Naive thymus-derived CD8-positive, alpha-beta T cell (primary cell): ENCODE results near the gene ZBTB16. TPM values are rescaled to one million over a fixed set of nuclear protein-coding genes. Genes with fewer than 3 reads are reported as not detected.

Experiments
- ATAC-seq, 2 donors: fragments of 150-1000 bp; cut with Tn5 transposase in 1 of 2; sonication (Bioruptor Pico), chemical (Tn5 transposase) in 1 of 2; 1 replicate in 1 of 2; 2 replicates in 1 of 2; pipeline ENCODE4 v1.10.0; 2021; ENCODE audit warnings: mild to moderate bottlenecking in 2 of 2, moderate library complexity in 2 of 2
- POLR2A ChIA-PET: fragments of 350-600 bp; sonication (Branson Sonifier 250); formaldehyde crosslinking; loops from one replicate; lab custom pipeline; 2021; ENCODE audit warnings: antibody characterized with exemption; lab: Charles Lee
- DNase-seq, 10 donors: peaks; one replicate each; pipeline versions ENCODE4 v3.0.0 to v3.0.0-alpha.2; 2020 to 2022
- H3K27ac Mint-ChIP-seq, 10 donors: one replicate each; pipeline ENCODE4 v1.8.0; 2020 to 2022; ENCODE audit warnings: mild to moderate bottlenecking in 10 of 10, mixed read lengths in 10 of 10, moderate library complexity in 4 of 10, inconsistent platforms in 1 of 10
- H3K27me3 Mint-ChIP-seq, 5 donors: one replicate each; pipeline ENCODE4 v1.8.0; 2021 to 2022; ENCODE audit warnings: mixed read lengths in 5 of 5
- H3K36me3 Mint-ChIP-seq, 3 donors: one replicate each; pipeline ENCODE4 v1.8.0; 2020 to 2022; ENCODE audit warnings: mixed read lengths in 3 of 3, mild to moderate bottlenecking in 2 of 3, inconsistent platforms in 1 of 3
- H3K4me1 Mint-ChIP-seq, 4 donors: one replicate each; pipeline ENCODE4 v1.8.0; 2021 to 2022; ENCODE audit warnings: mixed read lengths in 4 of 4
- H3K4me3 Mint-ChIP-seq, 10 donors: one replicate each; pipeline ENCODE4 v1.8.0; 2020 to 2022; ENCODE audit warnings: mild to moderate bottlenecking in 10 of 10, mixed read lengths in 10 of 10, moderate library complexity in 6 of 10, inconsistent platforms in 1 of 10
- H3K9me3 Mint-ChIP-seq, 9 donors: one replicate each; pipeline ENCODE4 v1.8.0; 2020 to 2022; ENCODE audit warnings: mixed read lengths in 9 of 9, mild to moderate bottlenecking in 3 of 9, inconsistent platforms in 1 of 9, moderate library complexity in 1 of 9
- polyA plus RNA-seq, 3 donors: library from polyadenylated mRNA; unstranded; fragments of 300-500 nt; fragmentation: Illumina TruSeq; gene quantifications; one replicate each; pipeline ENCODE4 v1.2.3, GENCODE V29; 2021
- total RNA-seq, 8 experiments: library from RNA in 2 of 8; stranded (reverse) in 2 of 8; gene quantifications; one replicate each; pipeline ENCODE4 v1.2.3 and lab custom pipeline; 2021 to 2026

Gene ZBTB16
- total and polyA plus RNA-seq, 5 experiments from 2014 or later = 0.21 to 7.5 (median 2.5) TPM

GRCh38 chr11:114242032-114242431 is 182.5 kb downstream of the ZBTB16 start:
- POLR2A ChIA-PET = no interaction called here
- Mint-ChIP-seq H3K36me3 (no peaks in the 10 kb centered on the region), H3K27ac (no peak overlapping the region), H3K27me3 (peaks cover 0 to 3% (median 0%) of the 10 kb centered on the region in 5 donors), H3K9me3 (no peaks in the 10 kb centered on the region), H3K4me3 (no peak overlapping the region), H3K4me1 (peaks cover 0 to 6% (median 0%) of the 10 kb centered on the region in 4 donors)
- DNase-seq (no peak), ATAC-seq (no peak)

DNA sequence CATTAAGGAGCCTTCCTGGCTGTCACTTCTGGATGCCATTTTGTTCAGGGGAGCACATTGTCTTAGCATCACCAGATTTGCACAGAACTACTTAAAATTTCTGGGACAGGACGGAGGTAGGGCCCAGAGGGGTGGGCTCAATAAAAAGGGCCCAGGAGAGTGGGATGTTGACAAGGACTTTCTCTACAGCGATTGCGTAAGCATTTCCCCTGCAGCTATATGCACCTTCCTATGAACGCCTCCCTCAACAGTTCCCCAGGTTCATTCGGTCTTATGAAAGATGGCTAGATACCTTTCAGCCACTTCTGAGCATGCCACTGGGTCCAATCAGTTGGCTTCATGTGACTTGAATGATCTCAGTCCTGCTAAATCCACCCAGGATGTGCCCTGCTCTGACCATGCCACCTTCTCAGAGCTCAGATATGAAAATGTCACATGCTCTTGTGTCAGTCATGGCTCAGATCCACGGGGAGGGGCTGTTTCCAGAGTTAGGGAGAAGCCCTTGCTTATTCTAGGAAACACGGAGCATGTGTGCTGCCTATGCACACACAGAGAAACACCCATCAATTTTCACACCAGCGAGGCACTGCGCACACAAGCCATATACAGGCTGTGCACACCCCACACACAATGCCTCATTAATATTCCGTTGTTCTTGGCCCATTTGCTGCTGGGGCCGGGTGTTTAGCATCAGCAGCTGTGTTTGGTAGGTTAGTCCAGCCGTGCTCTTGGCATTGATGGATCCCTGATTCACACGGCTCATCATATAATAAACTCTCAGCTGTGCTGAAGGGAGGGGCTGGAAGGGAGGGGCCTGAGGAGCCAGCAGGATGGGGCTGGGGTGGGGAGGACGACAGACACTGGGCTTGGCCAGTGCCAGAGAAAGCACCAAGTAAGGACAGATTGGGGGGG is 184.2 kb downstream of the ZBTB16 start:
- Mint-ChIP-seq H3K36me3 (no peaks in the 10 kb centered on the region), H3K4me1 (peaks cover 0 to 4% (median 0%) of the 10 kb centered on the region in 4 donors), H3K4me3 (no peak overlapping the region), H3K9me3 (no peaks in the 10 kb centered on the region), H3K27ac (no peak overlapping the region), H3K27me3 (peaks cover 0 to 1% (median 0%) of the 10 kb centered on the region in 5 donors)
- POLR2A ChIA-PET = no interaction called here
- DNase-seq = no peak
- ATAC-seq = no peak

DNA sequence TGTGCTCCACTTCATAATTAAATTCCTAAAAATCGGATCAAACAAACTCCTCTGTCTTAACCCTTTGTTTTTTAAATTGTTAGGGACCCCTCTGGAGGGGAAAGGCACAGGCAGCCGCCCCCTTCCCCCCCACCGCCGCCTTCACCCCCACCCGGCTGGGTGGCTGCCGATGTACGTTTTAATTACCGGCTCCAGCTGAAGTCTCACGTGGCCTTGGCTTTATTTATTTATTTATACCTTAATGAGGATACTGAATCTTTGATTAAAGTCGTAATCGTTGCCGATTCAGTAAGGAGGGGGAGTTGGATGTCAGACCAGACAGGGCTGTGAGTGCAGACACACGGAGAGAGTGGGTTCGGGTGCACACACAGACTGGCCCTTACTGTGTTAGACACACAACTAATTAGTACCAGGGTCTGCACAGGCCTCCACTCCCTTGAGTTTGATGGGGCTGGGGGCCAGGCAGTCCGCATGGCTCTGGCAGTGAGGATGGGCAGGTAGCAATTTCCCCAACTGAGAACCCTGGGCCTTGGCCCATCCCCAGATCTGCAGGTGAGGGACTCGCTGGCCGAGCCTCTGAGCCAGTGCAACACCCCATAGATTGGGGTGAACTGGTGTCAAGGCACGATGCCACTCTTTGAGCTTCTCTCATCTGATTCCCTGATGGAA is 185.3 kb downstream of the ZBTB16 start:
- POLR2A ChIA-PET = no interaction called here
- H3K27ac Mint-ChIP-seq = no peak overlapping the region

DNA sequence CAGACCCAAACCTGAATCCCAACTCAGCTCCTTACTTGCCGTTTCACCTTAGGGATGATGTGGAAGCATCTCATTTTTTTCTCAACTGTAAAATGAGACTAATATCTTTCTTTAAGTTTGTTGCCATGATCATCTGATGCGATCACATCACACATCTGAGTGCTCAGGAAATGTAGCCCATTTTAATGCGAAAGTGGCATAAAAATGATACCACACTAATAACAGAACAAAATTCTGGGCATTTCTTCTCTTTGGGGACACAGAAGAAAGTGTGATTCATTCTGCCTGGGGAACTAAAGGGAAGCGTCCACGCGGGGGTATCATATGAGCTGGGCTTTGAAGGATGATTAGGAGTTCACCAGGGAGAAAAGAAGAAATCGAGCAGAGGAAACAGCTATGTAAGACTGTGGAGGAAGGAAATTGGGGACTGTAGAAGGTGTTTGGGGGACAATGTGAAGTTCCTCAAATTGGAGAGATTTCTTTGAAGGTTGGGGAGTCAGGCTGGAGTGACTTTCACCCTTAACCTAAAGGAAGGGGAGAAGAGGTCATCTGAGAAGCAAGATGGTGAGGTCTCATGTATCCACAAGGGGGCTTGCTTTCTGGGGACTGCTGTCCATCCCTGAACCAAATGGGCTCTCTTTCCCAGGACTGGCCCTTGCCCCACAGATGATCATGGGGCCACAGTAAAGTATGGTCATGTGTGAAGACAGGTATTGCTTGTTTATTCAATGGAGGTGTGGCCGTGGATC is 187.0 kb downstream of the ZBTB16 start:
- no peak for ATAC-seq

More for the DNA sequence above, 185.3 kb downstream of the ZBTB16 start:
- H3K36me3 Mint-ChIP-seq = no peaks in the 10 kb centered on the region
- DNase-seq (no peak), ATAC-seq (no peak)
- no peaks in the 10 kb centered on the region for H3K9me3 Mint-ChIP-seq
- H3K4me1 Mint-ChIP-seq = peaks cover 0 to 4% (median 0%) of the 10 kb centered on the region in 4 donors
- H3K27me3 Mint-ChIP-seq = peaks cover 0 to 1% (median 0%) of the 10 kb centered on the region in 5 donors
- H3K4me3 Mint-ChIP-seq = no peak overlapping the region

GRCh38 chr11:114247070-114247789 is 187.7 kb downstream of the ZBTB16 start:
- no peak for ATAC-seq
- Mint-ChIP-seq H3K4me3 (no peak overlapping the region), H3K36me3 (peaks cover 0 to 5% (median 0%) of the 10 kb centered on the region in 3 donors), H3K27me3 (no peaks in the 10 kb centered on the region), H3K27ac (no peak overlapping the region), H3K4me1 (peaks cover 0 to 9% (median 0%) of the 10 kb centered on the region in 4 donors), H3K9me3 (no peaks in the 10 kb centered on the region)
- POLR2A ChIA-PET = interaction anchor here (0.9 kb wide), 1 partner anchor 13 kb away, joined by 3 read pairs; no protein-coding TSS in a partner anchor
- no peak for DNase-seq

More for the DNA sequence above, 187.0 kb downstream of the ZBTB16 start:
- Mint-ChIP-seq H3K27ac (peak overlapping the region in 3 of 10 donors; percentile 11 to 25 (median 16)), H3K36me3 (peaks cover 0 to 5% (median 0%) of the 10 kb centered on the region in 3 donors), H3K4me3 (no peak overlapping the region), H3K4me1 (peaks cover 0 to 9% (median 0%) of the 10 kb centered on the region in 4 donors), H3K9me3 (no peaks in the 10 kb centered on the region), H3K27me3 (peaks cover 0 to 1% (median 0%) of the 10 kb centered on the region in 5 donors)
- POLR2A ChIA-PET = interaction anchor here (0.6 kb wide), 1 partner anchor 506 kb away, joined by 3 read pairs; no protein-coding TSS in a partner anchor
- no peak for DNase-seq

DNA sequence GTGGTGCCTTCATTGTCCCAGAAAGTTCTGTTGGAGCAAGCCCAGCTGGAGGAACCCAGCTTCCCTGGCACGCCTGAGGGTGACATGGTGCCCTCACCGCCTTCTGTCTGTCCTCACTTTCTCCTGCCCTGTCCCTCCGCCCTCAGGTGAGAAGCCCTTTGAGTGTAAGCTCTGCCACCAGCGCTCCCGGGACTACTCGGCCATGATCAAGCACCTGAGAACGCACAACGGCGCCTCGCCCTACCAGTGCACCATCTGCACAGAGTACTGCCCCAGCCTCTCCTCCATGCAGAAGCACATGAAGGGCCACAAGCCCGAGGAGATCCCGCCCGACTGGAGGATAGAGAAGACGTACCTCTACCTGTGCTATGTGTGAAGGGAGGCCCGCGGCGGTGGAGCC is 190.7 kb downstream of the ZBTB16 start:
- POLR2A ChIA-PET = no interaction called here
- Mint-ChIP-seq H3K4me3 (peak overlapping the region in 1 of 10 donors; percentile 46), H3K36me3 (peaks cover 0 to 5% (median 0%) of the 10 kb centered on the region in 3 donors), H3K9me3 (no peaks in the 10 kb centered on the region), H3K4me1 (peaks cover 0 to 9% (median 0%) of the 10 kb centered on the region in 4 donors), H3K27me3 (no peaks in the 10 kb centered on the region), H3K27ac (peak overlapping the region in 3 of 10 donors; percentile 10 to 37 (median 12))
- no peak for DNase-seq
- ATAC-seq = no peak

- no peaks in the 10 kb centered on the region for H3K9me3 Mint-ChIP-seq
- no peak overlapping the region for H3K4me3 Mint-ChIP-seq
- POLR2A ChIA-PET = no interaction called here
- peaks cover 0 to 9% (median 0%) of the 10 kb centered on the region in 4 donors for H3K4me1 Mint-ChIP-seq
- H3K27me3 Mint-ChIP-seq = no peaks in the 10 kb centered on the region
- DNase-seq (no peak), ATAC-seq (no peak)
- peaks cover 0 to 5% (median 0%) of the 10 kb centered on the region in 3 donors for H3K36me3 Mint-ChIP-seq
- H3K27ac Mint-ChIP-seq = peak overlapping the region in 3 of 10 donors; percentile 43 to 60 (median 46)
Observed at GRCh38 chr11:114250993-114251814, 191.7 kb downstream of the ZBTB16 start.

GRCh38 chr11:114251815-114252337 is 192.4 kb downstream of the ZBTB16 start:
- Mint-ChIP-seq H3K27ac (peak overlapping the region in 2 of 10 donors; percentile 22 to 43), H3K27me3 (no peaks in the 10 kb centered on the region), H3K4me3 (no peak overlapping the region), H3K9me3 (no peaks in the 10 kb centered on the region), H3K36me3 (peaks cover 0 to 5% (median 0%) of the 10 kb centered on the region in 3 donors), H3K4me1 (peaks cover 0 to 5% (median 0%) of the 10 kb centered on the region in 4 donors)
- no peak for DNase-seq
- POLR2A ChIA-PET = no interaction called here
- no peak for ATAC-seq

DNA sequence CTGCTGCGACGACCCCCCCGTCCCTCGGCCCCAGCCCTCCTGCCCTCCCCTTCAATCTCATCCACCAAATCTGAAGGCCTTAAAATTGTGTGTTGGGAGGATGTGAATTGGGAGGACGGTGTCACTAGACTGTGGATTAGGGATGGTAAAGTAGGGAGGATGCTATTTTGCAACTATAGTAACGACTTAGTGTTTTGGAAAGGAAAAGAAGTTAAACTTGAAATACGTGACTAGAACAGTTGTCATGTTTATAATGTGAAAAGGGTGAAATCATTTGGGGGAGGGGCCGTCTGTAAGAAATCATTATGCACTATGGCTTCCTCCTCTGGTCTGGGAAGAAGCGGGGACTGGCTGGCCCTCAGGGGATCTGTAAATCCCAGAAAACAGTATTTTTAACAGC is 193.3 kb downstream of the ZBTB16 start:
- POLR2A ChIA-PET = no interaction called here
- no peak for DNase-seq

GRCh38 chr11:114253771-114254170 is 194.3 kb downstream of the ZBTB16 start:
- H3K4me3 Mint-ChIP-seq = no peak overlapping the region
- H3K4me1 Mint-ChIP-seq = peaks cover 0 to 7% (median 2%) of the 10 kb centered on the region in 4 donors
- POLR2A ChIA-PET = no interaction called here
- ATAC-seq = no peak
- peak overlapping the region in 1 of 10 donors; percentile 41 for H3K27ac Mint-ChIP-seq
- H3K27me3 Mint-ChIP-seq = no peaks in the 10 kb centered on the region
- H3K9me3 Mint-ChIP-seq = no peaks in the 10 kb centered on the region
- DNase-seq = no peak
- peaks cover 0 to 5% (median 0%) of the 10 kb centered on the region in 3 donors for H3K36me3 Mint-ChIP-seq

More for the DNA sequence above, 193.3 kb downstream of the ZBTB16 start:
- H3K27me3 Mint-ChIP-seq = no peaks in the 10 kb centered on the region
- H3K36me3 Mint-ChIP-seq = peaks cover 0 to 5% (median 0%) of the 10 kb centered on the region in 3 donors
- peaks cover 0 to 5% (median 0%) of the 10 kb centered on the region in 4 donors for H3K4me1 Mint-ChIP-seq
- ATAC-seq = no peak
- no peaks in the 10 kb centered on the region for H3K9me3 Mint-ChIP-seq
- H3K27ac Mint-ChIP-seq = peak overlapping the region in 1 of 10 donors; percentile 83
- H3K4me3 Mint-ChIP-seq = no peak overlapping the region
